Mucosa of descending colon (tissue), 3 donors: ENCODE data around the gene FIGNL2. TPM values are rescaled to one million over a fixed set of nuclear protein-coding genes. Genes with fewer than 3 reads are reported as not detected.

Source experiments
- ATAC-seq: fragments of 200-7000 bp; cut with Tn5 transposase; one replicate; pipeline ENCODE4 v1.9.1; 2020; ENCODE audit warnings: mild to moderate bottlenecking, moderate library complexity
- DNase-seq, 3 donors: peaks; one replicate each; pipeline ENCODE4 v3.0.0-alpha.2; 2020
- H3K36me3 ChIP-seq: fragments of 200-600 bp; one replicate; pipeline ENCODE4 v1.8.0; 2021; ENCODE audit warnings: low read depth, mild to moderate bottlenecking
- H3K4me1 ChIP-seq: fragments of 200-600 bp; one replicate; pipeline ENCODE4 v1.8.0; 2021; ENCODE audit warnings: low read depth, mild to moderate bottlenecking
- H3K4me3 ChIP-seq: fragments of 200-600 bp; one replicate; pipeline ENCODE4 v1.8.0; 2021; ENCODE audit warnings: mild to moderate bottlenecking
- H3K9me3 ChIP-seq: fragments of 200-600 bp; one replicate; pipeline ENCODE4 v1.8.0; 2021; ENCODE audit warnings: mild to moderate bottlenecking
- CTCF ChIP-seq: fragments of 200-600 bp; IDR thresholded peaks from one replicate; pipeline ENCODE4 v1.8.0; 2022; ENCODE audit warnings: antibody characterized with exemption, mild to moderate bottlenecking
- intact Hi-C, 2 donors: fragments of 100-400 bp; cut with DNase I in 1 of 2; cut with micrococcal nuclease in 1 of 2; formaldehyde crosslinking; loops; one replicate each; pipeline versions ENCODE4 v1.11.0 to v1.11.1; 2022; cut with DNase I, micrococcal nuclease
- total RNA-seq, 3 donors: library from RNA; stranded (reverse); fragmentation: NEBNext Ultra II Directional in 2 of 3; extraction: Animal tissue kit (Norgen Biotek cat#: 25700) in 2 of 3; gene quantifications; one replicate each; pipeline versions ENCODE4 v1.2.1 to v1.2.4, GENCODE V29; 2021 to 2023
- donor health status: DM: no; HTN: no; CAD: no; lungs with moderate emphysema.
- donor health status: DM: no; HTN: no; CAD: no.
- donor health status: DM: no; HTN: yes; CAD: no.

The FIGNL2 gene
- total RNA-seq, 3 donors from 2014 or later, result 0.26 to 0.44 (median 0.34) TPM

GRCh38 chr12:51860986-51861385, 12.5 kb upstream of the FIGNL2 start:
- ATAC-seq (no peak), DNase-seq (no peak)
- no peaks in the 10 kb centered on the region for H3K36me3 ChIP-seq
- H3K9me3 ChIP-seq, result no peaks in the 10 kb centered on the region
- TF ChIP-seq CTCF, result no peak
- intact Hi-C loops, result no loop called here
- H3K4me1 ChIP-seq, result peaks cover 9% of the 10 kb centered on the region
- no peak overlapping the region for H3K4me3 ChIP-seq

GRCh38 chr12:51855586-51856428, 7.3 kb upstream of the FIGNL2 start:
- DNase-seq (no peak), ATAC-seq (peak; percentile 35)
- intact Hi-C loops, result no loop called here
- Histone ChIP-seq H3K9me3 (no peaks in the 10 kb centered on the region), H3K4me3 (no peak overlapping the region), H3K4me1 (peaks cover 3% of the 10 kb centered on the region), H3K36me3 (no peaks in the 10 kb centered on the region)
- no peak for TF ChIP-seq CTCF

- intact Hi-C loops, result no loop called here
- no peak for ATAC-seq
- Histone ChIP-seq H3K9me3 (no peaks in the 10 kb centered on the region), H3K4me3 (no peak overlapping the region), H3K4me1 (peaks cover 10% of the 10 kb centered on the region), H3K36me3 (no peaks in the 10 kb centered on the region)
- TF ChIP-seq CTCF, result no peak
- DNase-seq, result no peak
Measured at GRCh38 chr12:51852404-51853137, 4.1 kb upstream of the FIGNL2 start.

- ATAC-seq (no peak), DNase-seq (no peak)
- intact Hi-C loops, result no loop called here
- no peaks in the 10 kb centered on the region for H3K36me3 ChIP-seq
- no peaks in the 10 kb centered on the region for H3K9me3 ChIP-seq
- H3K4me3 ChIP-seq, result no peak overlapping the region
- TF ChIP-seq CTCF, result no peak
- peaks cover 20% of the 10 kb centered on the region for H3K4me1 ChIP-seq
Measured at GRCh38 chr12:51851413-51852124, 3.1 kb upstream of the FIGNL2 start.

GRCh38 chr12:51850965-51851299, 2.4 kb upstream of the FIGNL2 start:
- H3K9me3 ChIP-seq, result no peaks in the 10 kb centered on the region
- ATAC-seq, result no peak
- no peaks in the 10 kb centered on the region for H3K36me3 ChIP-seq
- H3K4me3 ChIP-seq, result no peak overlapping the region
- intact Hi-C loops, result no loop called here
- H3K4me1 ChIP-seq, result peaks cover 22% of the 10 kb centered on the region
- TF ChIP-seq CTCF, result no peak
- no peak for DNase-seq
